Activated CD4-positive, alpha-beta T cell treated with anti-CD3 and anti-CD28 coated beads, Interleukin-2, Interleukin-6, amounts not matched to agents 100 ng/mL and 50 ng/mL, durations not matched to agents 16 hours and 8 hours (primary cell): ENCODE measurements around the gene HIRA.
"Not testable (repeated sequence)": the region's sequence is repeated elsewhere in the genome, so short reads cannot be mapped to it uniquely, and the experiment has no call there.

Source experiments
- DNase-seq: peaks from one replicate; pipeline ENCODE4 v3.0.0-alpha.2; 2020

The HIRA gene

DNA sequence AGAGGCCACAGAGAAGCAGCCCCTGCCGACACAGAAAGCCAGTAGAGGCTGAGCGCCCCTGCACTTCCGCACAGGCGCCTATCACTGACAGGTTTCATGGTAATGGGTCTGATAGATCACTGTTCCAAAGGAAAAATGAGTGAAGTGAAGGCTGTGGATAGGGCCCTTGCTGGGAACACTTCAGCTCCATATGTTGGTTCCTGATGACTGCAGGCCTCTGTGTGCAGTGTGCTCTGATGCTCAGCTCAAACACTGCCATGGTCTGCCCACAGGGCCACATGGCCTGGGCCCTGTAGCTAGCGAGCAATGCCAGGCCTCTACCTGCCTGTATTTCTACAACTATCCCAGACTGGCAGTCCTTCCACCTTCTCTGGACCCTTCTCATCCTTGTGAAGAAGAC lies 77.3 kb downstream of the HIRA start:
- no peak for DNase-seq

DNA sequence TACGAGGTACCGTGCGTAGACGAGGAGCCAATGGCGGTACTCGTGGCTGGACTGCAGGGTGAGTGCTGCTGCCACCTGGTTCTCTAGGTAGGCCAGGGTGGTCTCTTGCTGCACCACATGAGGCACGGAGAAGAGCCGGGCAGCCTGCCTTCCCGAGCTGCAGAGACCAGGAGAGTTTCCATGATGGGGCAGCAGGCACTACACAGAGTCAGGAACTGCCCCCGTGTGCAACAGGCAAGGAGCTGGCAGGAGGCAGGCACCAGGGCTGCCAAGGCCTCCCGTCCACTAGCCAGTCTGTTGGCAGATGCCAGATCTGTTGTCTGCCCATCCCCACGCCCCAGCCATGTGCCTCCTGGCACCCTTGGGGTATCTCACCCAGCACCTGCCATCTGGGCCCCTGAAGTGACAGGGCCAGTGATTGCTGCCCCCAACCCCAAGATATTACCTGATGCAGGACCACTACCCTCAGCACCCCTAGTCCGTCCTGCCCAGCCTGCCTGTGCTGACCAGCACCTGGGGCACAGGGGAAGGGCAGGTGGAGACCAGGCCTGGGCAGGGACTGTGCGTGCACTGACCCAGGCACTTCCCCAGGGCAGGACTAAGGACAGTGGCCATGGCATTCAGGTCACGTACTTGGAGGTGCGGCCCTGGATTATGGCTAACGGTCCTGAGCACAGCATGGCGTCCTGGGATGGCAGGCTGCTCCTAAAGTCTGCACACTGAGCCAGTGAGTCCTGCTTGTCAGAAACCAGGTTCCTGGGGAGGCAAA lies 78.0 kb downstream of the HIRA start:
- DNase-seq, result no peak

DNA sequence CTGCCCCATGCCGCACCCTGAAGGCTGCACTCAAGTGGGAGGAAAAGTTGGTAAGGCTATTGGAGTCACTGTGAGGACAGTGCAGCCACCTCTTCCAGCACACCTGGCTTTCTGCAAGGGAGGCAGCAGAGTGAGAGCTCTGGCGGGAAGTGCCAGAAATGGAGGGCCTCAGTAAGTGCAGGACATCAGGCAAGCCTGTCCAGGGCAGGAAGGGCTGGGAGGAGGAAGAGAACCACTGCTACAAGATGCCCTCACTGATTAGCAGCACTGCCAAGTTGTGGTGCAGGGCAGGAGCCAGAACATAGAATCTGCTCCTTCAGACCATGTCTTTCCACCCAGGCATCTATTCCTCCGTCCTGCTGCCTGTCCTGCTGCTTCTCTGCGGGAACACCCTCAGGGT lies 78.8 kb downstream of the HIRA start:
- no peak for DNase-seq

DNA sequence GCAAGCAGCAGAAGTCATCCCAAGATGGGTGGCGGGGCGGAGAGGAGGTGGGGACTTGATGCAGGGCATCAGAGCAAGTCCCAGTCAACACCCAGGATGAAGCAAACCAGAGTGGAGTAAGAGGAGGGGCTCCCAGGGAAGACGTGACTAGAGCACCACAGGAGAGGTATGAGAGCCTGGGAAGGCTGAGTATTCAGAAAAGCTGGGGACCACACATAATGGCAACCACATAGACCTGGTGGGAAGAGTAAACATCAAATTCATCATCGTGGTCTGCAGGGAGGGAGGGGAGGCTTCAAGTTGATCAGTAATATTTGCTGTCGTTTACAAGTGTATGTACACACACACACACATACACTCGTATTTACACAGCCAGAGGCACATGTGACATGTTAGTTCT lies 79.3 kb downstream of the HIRA start:
- DNase-seq, result no peak

DNA sequence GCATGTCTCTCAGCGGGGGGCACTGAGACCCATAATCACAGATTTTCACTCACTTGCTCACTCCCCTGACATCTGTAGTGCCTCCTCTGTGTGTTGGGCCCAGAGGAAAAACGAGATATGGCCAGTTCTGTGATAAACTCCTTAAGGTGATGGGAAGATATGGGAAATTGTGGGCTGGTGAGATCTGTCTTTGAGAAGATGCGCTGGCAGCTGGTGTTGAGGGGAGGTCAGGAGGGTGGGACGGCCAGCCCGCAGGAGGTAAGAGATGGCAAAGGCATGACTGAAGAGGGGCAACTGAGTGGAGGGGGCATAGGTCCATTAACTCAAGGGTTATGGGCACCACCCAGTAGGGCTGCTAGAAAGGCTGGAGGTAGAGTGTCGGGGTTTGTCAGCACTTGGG lies 79.9 kb downstream of the HIRA start:
- DNase-seq, result no peak

DNA sequence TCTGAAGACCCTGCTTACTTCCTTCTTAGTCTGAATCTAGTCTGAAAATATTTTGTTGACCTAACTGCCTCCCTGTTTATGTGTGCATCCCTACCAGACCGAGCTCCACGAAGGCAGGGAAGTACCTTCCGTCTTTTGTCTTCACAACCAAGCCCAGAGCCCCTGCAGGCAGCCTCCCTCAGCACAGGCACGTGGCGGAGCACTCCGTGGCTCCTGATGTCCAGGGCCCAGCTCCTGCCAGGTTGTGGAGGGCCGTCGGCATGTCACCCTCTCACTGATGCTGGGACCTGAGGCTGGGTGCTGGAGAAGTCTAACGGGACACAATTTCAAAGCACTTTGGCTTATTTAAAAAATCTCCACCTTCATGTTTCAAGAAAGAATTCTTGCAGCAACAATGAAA lies 80.6 kb downstream of the HIRA start:
- no peak for DNase-seq

DNA sequence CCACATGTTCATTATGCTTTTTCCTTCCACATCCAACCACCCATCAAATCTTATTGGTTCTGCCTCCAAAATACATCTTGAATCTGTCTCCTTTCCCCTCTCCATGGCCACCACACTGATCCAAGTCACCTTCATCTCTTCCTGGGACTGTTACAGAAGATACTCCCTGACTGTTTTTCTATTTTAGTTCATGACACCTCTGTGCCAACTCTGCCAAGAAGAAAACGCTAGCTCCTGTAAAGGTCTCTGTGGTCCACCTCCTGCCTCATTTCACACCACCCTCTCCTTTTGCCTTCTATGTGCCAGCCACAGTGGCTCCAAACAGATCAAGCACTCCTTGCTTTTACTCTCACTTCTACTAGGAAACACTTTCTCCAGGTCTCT lies 81.1 kb downstream of the HIRA start:
- no peak for DNase-seq

DNA sequence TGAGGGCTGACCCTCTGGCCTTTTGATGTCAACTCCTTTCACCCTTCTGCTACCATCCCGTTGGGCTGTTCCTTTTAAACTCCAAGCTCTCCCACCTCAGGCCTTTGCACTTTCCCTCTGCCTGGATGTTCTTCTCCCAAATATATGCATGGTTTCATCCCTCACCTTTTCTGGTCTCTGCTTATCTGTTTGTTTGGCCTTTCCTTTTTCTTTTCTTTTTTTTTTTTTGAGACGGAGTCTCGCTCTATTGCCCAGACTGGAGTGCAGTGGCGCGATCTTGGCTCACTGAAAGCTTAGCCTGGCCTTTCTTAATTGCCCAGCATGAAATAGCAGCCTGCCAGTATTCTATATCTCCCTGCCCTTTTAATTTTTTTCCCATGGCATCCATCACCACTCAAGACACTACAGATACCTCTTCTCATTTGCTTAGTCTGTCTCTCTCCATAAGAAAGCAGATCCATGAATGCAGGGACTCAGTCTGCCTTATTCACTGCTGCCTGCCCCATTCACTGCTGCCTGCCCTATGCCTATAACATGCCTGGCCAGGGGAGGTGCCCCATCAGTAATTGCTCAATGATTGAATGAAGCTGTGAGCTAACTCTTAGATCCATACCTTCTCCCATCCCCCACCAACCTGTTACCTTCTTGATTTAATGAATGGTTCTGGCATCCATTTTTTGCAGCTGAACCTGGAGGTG lies 81.6 kb downstream of the HIRA start:
- no peak for DNase-seq

DNA sequence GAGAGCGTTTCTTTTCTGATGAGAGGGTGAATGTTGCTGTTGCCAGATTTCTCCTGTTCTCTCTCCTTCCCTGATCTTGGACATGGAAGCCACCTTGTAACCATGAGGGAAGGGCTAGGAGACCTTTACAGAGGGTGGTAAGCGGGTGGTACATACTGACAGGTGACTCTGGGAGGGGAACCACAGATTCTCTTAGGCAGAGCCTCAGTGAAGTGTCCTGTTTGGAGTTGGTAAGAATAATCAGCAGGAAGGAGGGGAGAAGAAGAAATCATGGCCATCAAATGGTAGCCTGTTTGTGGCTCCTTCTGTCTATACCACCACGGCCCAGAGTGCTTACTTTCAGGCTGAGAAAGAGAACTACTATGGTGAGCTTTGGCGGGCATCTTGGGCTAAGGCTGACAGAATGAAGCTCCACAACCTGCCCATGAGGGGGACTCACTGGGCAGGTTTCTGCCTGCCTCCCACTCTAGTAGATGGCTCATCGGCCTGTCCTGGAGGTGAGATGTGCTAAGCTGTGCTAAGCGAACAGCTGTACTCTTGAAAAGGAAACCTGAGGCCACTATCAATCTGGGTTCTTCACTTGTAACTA lies 84.8 kb downstream of the HIRA start:
- no peak for DNase-seq

DNA sequence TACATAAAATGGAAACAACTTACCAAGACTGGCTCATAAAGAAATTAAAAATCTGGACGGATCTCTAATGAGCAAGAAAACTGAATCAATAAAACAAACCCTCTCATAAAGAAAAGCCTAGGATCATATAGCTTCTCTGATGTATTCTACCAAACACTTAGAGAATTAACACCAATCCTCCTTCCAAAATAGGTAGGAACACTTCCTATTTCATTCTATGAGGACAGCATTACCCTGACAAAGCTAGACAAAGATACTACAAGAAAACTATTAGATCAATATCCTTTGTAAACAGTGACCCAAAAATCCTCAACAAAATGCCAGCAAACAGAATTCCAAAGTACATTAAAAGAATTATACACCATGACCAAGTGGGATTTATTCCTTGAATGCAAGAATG lies 87.1 kb downstream of the HIRA start:
- DNase-seq, result no peak

DNA sequence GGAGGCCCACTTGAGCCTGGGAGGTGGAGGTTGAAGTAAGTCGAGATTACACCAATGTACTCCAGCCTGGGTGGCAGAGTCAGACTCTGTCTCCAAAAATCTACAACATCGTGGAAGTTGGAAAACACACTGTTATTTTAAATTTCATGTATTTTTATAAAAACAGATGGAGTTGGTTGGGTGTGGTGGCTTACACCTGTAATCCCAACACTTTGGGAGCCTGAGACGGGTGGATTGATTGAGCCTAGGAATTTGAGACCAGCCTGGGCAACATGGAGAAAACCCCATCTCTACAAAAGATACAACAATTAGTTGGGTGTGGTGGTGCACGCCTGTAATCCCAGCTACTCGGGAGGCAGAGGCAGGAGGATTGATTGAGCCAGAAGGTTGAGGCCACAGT lies 88.1 kb downstream of the HIRA start:
- no peak for DNase-seq

DNA sequence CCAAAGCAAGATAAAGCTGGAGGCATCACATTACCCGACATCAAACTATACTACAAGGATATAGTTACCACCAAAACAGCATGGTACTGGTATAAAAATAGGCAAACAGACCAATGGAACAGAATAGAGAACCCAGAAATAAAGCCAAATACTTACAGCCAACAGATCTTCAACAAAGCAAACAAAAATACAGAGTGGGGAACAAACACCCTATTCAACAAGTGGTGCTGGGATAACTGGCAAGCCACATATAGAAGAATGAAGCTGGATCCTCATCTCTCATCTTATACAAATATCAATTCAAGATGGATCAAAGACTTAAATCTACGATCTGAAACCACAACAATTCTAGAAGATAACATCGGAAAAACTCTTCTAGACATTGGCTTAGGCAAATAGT lies 90.0 kb downstream of the HIRA start:
- DNase-seq, result no peak

DNA sequence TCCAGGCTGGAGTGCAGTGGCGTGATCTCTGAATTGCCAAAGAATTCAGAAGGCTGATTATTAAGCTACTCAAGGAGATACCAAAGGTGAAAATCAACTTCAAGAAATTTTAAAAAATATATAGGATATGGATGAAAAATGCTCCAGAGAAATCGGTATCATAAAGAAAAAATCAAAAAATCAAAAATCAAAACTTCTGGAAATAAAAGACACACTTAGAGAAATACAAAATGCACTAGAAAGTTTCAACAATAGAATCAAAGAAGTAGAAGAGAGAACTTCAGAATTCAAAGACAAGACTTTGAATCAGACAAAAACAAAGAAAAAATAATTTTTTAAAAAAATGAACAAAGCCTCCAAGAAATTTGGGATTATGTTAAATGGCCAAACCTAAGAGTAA lies 94.4 kb downstream of the HIRA start:
- DNase-seq, result no peak

DNA sequence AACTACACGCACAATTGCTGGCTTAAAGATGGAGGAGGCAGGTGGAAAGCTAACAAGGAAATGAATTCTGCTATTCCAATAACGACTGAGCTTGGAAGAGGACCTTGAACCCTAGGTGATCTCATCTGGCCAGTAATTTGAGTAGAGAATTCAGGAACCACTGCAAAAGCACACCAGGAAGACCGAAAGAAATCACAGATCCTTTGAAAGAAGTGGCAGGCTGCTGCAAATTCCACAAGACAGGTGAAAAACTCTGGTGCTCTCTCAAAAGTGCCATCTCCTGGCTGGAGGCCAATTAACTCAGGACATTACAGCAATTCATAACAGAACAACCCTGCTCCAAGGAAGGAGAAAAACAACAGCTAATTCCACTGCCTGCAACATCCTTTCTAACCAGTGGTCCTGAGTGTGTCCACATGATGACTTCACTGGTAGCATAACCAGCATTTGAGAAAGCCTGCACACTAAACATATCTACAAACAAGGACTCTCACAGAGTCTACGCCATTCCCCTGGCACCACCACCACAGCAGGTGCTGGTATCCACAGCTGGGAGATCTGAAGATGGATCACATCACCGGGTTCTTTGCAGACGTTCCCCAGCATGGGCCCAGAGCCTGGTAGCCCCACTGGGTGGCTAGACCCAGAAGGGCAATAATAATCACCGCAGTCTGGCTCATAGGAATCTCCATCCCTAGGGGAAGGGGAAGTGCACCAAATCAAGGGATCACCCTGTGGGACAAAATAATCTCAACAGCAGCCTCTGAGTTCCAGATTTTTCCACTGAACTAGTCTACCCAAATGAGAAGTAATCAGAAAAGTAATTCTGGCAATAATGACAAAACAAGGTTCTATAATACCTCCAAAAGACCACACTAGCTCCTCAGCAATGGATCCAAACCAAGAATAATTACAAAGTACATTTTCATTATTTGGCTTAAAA lies 95.1 kb downstream of the HIRA start:
- DNase-seq, result no peak

DNA sequence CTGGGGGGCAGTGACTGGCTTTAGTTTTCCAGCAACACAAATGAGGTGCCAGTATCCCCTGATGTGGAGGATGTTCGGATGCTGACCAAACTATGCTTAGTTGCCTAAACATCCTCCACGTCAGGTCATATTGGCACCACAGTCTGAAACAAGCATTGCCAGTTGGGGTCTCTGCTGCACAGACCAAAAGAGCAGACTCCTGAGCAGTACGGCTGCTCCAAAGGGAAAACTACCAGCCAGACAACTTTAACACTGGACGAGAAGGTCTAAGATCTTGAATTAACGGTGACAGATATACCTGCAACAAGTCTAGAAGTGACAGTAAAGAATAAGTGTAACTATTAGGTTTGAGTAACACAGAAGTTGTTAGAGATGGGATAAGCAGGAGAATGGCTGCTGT lies 99.6 kb downstream of the HIRA start:
- DNase-seq, result no peak

DNA sequence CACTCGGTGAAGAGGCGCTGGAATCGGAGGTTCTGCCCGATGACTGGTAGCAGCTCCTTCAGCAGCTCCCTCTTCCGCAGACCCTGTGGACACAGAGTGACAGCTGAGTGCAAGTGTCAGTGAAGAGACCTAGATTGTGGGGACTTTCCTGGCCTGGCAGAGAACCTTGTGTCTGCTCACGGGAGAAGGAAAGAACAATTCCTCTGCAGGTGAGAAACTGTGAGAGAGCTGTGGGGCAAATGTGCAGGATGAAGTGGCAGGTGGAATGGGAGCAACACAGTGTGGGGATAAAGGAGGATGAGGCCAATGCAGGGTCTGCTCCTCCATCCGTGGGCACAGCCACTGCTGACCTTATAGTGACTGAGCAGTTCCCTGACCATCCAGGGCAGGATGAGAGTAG lies 100.1 kb downstream of the HIRA start:
- DNase-seq, result no peak

DNA sequence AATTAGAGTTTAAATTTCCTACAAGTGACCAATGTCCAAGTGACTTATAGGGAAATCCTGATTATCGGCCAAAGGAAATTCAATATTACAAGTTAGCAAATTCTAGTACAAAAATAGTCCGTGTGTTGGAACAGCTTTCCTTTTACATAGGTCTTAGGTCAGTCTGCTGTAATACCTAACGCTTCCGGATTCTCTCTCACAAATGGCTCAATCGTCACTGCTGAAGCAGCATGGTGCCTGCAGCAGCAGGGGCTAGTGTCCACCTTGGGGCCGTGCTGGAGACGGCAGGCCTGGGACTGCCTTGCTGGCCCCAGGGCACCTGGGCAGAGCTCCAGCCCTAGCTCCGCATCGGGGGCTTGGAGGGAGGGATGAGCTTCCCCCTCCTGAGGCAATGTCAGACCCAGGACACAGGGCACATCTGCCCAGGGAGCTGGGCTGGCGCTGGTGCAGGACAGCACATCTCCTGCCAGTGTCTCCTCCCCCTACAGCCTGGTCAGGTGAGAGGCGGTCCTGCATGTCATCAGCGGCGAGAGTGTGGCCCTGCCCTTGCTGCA lies 100.6 kb downstream of the HIRA start:
- no peak for DNase-seq

DNA sequence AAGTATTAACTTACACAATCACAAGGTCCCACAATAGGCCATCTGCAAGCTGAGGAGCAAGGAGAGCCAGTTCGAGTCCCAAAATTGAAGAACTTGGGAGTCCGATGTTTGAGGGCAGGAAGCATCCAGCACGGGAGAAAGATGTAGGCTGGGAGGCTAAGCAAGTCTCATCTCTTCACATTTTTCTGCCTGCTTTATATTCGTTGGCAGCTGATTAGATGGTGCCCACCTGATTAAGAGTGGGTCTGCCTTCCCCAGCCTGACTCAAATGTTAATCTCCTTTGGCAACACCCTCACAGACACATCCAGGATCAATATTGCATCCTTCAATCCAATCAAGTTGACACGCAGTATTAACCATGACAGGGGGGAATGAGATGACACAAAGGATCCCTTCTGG lies 101.3 kb downstream of the HIRA start:
- DNase-seq, result not testable (repeated sequence)

DNA sequence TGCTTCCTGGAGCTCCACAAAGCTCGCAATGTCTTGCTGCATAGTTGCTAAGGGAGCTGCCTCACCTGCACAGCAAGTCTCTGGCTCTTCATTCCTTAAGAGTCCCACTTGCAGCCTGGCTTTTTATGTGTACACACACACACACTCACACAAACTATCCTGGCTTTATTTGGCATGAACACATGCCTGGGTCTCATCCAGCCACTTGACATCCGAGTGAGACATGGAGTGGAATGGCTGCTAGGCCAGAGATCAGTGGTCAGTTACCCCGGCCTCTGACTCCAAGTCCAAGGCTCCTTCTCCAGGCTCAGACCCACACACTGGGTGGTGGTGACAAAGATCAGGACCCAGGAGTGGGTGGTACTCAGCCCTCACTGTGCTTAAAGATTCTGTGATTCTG lies 102.1 kb downstream of the HIRA start:
- no peak for DNase-seq

DNA sequence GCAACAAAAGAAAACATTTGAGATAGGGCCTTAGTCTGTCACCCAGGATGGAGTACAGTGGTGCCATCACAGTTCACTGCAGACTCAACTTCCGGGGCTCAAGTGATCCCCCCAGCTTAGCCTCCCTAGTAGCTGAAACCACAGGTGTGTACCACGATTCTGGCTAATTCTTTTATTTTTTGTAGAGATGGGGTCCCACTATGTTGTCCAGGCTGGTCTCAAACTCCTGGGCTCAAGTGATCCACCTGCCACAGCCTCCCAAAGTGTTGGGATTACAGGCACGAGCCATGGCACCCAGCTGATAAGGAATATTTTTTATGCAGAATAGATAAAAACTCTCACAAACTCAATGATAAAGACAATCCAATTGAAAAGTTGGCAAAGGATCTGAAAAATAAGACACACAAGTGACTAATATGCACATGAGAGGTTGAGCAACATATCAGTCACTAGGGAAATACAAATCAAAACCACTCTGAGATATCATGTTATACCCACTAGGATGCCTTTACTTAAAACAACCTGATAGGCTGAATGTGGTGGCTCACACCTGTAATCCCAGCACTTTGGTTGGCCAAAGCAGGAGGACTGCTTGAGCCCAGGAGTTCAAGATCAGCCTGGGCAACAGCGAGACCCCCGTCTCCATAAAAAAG lies 106.1 kb downstream of the HIRA start:
- no peak for DNase-seq

DNA sequence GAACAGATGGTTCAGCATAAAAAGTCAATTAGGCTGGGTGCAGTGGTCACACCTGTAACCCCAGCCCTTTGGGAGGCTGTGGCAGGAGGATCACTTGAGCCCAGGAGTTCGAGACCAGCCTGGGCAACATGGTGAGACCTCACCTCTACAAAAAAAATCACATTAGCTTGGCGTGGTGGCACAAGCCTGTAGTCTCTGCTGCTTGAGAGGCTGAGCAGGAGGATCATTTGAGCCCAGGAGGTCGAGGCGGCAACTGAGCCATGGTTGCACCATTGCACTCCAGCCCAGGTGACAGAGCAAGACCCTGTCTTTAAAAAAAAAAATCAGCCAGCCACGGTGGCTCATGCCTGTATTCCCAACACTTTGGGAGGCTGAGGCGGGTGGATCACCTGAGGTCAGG lies 108.1 kb downstream of the HIRA start:
- DNase-seq, result not testable (repeated sequence)

DNA sequence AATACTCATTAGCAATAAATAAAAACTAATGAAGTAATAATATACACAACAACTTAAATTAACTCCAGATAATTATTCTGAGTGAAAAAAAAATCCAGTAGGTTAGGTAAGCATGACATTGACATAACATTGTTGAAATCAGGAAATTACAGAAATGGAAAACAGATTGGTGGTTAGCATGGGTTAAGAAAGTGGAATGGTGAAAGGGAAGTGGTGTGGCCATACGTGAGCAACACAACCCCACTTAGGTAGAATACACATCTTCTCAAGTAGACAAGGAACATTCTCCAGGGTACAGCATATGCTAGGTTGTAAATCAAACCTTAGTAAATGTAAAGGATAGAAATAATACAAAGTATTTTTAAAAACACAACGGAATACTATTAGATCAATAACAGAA lies 109.8 kb downstream of the HIRA start:
- no peak for DNase-seq
